Measurements from ENCODE around the gene MMP21.

GRCh38 chr10:125802739-125803138 is 27.1 kb upstream of the MMP21 start:
- TF ChIP-seq CTCF (IDR thresholded peaks at IDR 0.05; ENCODE audit: low read depth, low read length) (no peak), EZH2phosphoT487 (IDR thresholded peaks at IDR 0.05; ENCODE audit: low read depth) (no peak)

All from OCI-LY3 (cell line).